ENCODE results near the gene AKAP8L.

GRCh38 chr19:15396436-15396835, 22.4 kb downstream of the AKAP8L start:
- no peak for TF ChIP-seq POLR2A (IDR thresholded peaks at IDR 0.05)
- TF ChIP-seq CTCF (IDR thresholded peaks at IDR 0.05): no peak
